PC-9 (cell line): Measurements from ENCODE around the gene EYA3. TPM values are rescaled to one million over a fixed set of nuclear protein-coding genes. Genes with fewer than 3 reads are reported as not detected.

Experiments used
- BruUV-seq: library from RNA; stranded (reverse); fragments of 400-500 nt; replicated peaks from 2 replicates; lab custom pipeline; 2021; lab: Mats Ljungman, UMichigan
- CTCF ChIA-PET: fragments of 300-600 bp; sonication (Branson Sonifier 250); formaldehyde crosslinking; loops from one replicate; lab custom pipeline; 2022; ENCODE audit warnings: antibody characterized with exemption; lab: Charles Lee
- POLR2A ChIA-PET: fragments of 300-600 bp; sonication (Branson Sonifier 250); formaldehyde crosslinking; loops from one replicate; lab custom pipeline; 2022; ENCODE audit warnings: antibody characterized with exemption; ENCODE audit not compliant: unreplicated experiment; lab: Charles Lee
- DNase-seq, 2 experiments: peaks; one replicate each; pipeline versions ENCODE4 v3.0.0 to v3.0.0-alpha.2; 2015 to 2022; ENCODE audit warnings: mixed read lengths in 1 of 2
- H2AFZ ChIP-seq: fragments of 200-600 bp; sonication (generic); 2 replicates; pipeline ENCODE4 v1.8.1; 2017; ENCODE audit warnings: antibody characterized with exemption
- H3F3A ChIP-seq: fragments of 200-600 bp; sonication (generic); 2 replicates; pipeline ENCODE4 v1.8.1; 2017; ENCODE audit warnings: antibody characterized with exemption, mild to moderate bottlenecking, low read depth; ENCODE audit not compliant: insufficient read depth
- H3K27ac ChIP-seq: fragments of 200-600 bp; sonication (generic); 2 replicates; pipeline ENCODE4 v1.6.1; 2016; ENCODE audit warnings: mixed run types
- H3K27me3 ChIP-seq: fragments of 200-600 bp; sonication (generic); 2 replicates; pipeline ENCODE4 v1.6.1; 2016; ENCODE audit warnings: low read depth, mixed run types; ENCODE audit not compliant: insufficient read depth
- H3K36me3 ChIP-seq: fragments of 200-600 bp; sonication (generic); 2 replicates; pipeline ENCODE4 v1.6.1; 2016; ENCODE audit warnings: low read depth, mixed run types
- H3K4me1 ChIP-seq: fragments of 200-600 bp; sonication (generic); replicated peaks from 2 replicates; pipeline ENCODE4 v1.6.1; 2016; ENCODE audit warnings: mixed run types; ENCODE audit not compliant: insufficient read depth
- H3K4me2 ChIP-seq: fragments of 200-600 bp; sonication (generic); 2 replicates; pipeline ENCODE4 v1.6.1; 2017; ENCODE audit warnings: mixed run types
- H3K4me3 ChIP-seq: fragments of 200-600 bp; sonication (generic); 2 replicates; pipeline ENCODE4 v1.6.1; 2016; ENCODE audit warnings: mixed run types
- H3K79me2 ChIP-seq: fragments of 200-600 bp; sonication (generic); 2 replicates; pipeline ENCODE4 v1.6.1; 2017; ENCODE audit warnings: low read depth, mixed run types
- H3K9me2 ChIP-seq: fragments of 200-600 bp; sonication (generic); 2 replicates; pipeline ENCODE4 v1.8.1; 2017; ENCODE audit warnings: mild to moderate bottlenecking; ENCODE audit not compliant: insufficient read depth
- H3K9me3 ChIP-seq: fragments of 200-600 bp; sonication (generic); 2 replicates; pipeline ENCODE4 v1.8.1; 2016; ENCODE audit warnings: low read depth; ENCODE audit not compliant: insufficient read depth
- H4K20me1 ChIP-seq: fragments of 200-600 bp; sonication (generic); 2 replicates; pipeline ENCODE4 v1.8.1; 2017; ENCODE audit not compliant: insufficient read depth
- EZH2 ChIP-seq: fragments of 200-600 bp; sonication (generic); IDR thresholded peaks from 2 replicates; pipeline ENCODE4 v1.8.0; 2017; ENCODE audit warnings: antibody characterized with exemption, low read depth
- intact Hi-C: fragments of 100-400 bp; cut with micrococcal nuclease; formaldehyde crosslinking; loops from one replicate; pipeline ENCODE4 v1.10.0; 2022; ENCODE audit not compliant: unreplicated experiment
- total RNA-seq: library from RNA; stranded (reverse); gene quantifications from 2 replicates; pipeline ENCODE4 v1.2.3, GENCODE V29; 2021
- TF ChIP-seq, protein P1 (sequence below): fragments of 200-600 bp; sonication (generic); conservative IDR thresholded peaks from 2 replicates; pipeline ENCODE4 v1.6.1; 2017; ENCODE audit warnings: mixed run types, antibody characterized with exemption, mild to moderate bottlenecking, moderate library complexity

EYA3 gene
- total RNA-seq, 1 experiment from 2014 or later, result 19.0 TPM

DNA sequence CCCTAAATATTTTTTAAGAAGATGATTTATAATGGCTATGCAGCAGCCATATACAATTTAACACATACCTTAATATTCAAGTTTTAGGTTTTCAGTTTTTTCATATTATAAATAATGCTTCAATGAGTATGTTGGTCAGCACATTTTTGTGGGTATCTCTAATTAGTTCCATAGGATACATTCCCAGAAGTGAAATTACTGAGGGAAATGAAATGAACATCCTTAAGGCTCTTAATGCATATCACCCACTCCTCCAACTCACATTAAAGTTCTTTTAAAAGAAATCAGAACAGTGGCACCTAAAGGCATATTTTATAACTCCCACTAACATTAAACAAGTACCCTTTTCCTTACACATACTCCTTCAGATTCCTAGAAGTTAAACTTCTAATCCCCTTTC, 56.1 kb downstream of the EYA3 start:
- H3K79me2 ChIP-seq, result no peaks in the 10 kb centered on the region
- TF ChIP-seq, protein P1, sequence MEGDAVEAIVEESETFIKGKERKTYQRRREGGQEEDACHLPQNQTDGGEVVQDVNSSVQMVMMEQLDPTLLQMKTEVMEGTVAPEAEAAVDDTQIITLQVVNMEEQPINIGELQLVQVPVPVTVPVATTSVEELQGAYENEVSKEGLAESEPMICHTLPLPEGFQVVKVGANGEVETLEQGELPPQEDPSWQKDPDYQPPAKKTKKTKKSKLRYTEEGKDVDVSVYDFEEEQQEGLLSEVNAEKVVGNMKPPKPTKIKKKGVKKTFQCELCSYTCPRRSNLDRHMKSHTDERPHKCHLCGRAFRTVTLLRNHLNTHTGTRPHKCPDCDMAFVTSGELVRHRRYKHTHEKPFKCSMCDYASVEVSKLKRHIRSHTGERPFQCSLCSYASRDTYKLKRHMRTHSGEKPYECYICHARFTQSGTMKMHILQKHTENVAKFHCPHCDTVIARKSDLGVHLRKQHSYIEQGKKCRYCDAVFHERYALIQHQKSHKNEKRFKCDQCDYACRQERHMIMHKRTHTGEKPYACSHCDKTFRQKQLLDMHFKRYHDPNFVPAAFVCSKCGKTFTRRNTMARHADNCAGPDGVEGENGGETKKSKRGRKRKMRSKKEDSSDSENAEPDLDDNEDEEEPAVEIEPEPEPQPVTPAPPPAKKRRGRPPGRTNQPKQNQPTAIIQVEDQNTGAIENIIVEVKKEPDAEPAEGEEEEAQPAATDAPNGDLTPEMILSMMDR, result no peak
- no peak for TF ChIP-seq EZH2
- ChIA-PET CTCF (no interaction called here), POLR2A (no interaction called here)
- H3K4me1 ChIP-seq, result no peaks in the 10 kb centered on the region
- H3K4me3 ChIP-seq, result no peak overlapping the region
- H3K9me3 ChIP-seq, result no peaks in the 10 kb centered on the region
- H3K27me3 ChIP-seq, result no peaks in the 10 kb centered on the region
- H3K4me2 ChIP-seq, result no peak overlapping the region
- H3K27ac ChIP-seq, result no peak overlapping the region
- DNase-seq, result no peak
- no TSS peak for BruUV-seq
- intact Hi-C loops, result no loop called here
- no peaks in the 10 kb centered on the region for H3K36me3 ChIP-seq
- no peaks in the 10 kb centered on the region; the same call in 1 of the 2 replicates for H3F3A ChIP-seq
- H4K20me1 ChIP-seq, result no peaks in the 10 kb centered on the region
- no peak overlapping the region for H2AFZ ChIP-seq
- H3K9me2 ChIP-seq, result no peaks in the 10 kb centered on the region

DNA sequence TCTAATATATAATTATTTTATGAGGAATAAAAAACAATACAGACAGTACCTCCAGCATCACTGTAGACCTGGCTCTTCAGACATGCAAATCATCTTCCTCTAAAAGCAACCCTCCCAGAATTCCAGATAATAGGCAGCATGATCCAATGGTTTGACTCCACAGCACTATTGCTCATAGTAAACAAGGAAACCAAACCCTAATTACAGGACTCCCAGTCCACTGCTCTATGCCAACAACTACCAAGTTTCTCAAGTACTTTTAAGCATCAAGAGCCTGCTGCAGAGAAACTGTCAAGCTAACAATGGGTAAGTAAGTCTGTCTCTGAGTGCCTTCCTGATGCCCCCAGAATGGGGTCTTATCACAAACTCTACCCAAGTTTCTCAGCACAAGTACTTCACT, 57.2 kb downstream of the EYA3 start:
- Histone ChIP-seq H4K20me1 (no peaks in the 10 kb centered on the region), H3K4me1 (no peaks in the 10 kb centered on the region), H3K27ac (no peak overlapping the region), H3K27me3 (no peaks in the 10 kb centered on the region), H3K4me3 (no peak overlapping the region), H3F3A (no peaks in the 10 kb centered on the region), H3K36me3 (no peaks in the 10 kb centered on the region), H3K4me2 (no peak overlapping the region), H3K79me2 (no peaks in the 10 kb centered on the region), H3K9me3 (no peaks in the 10 kb centered on the region), H3K9me2 (no peaks in the 10 kb centered on the region), H2AFZ (no peak overlapping the region)
- ChIA-PET POLR2A (no interaction called here), CTCF (no interaction called here)
- BruUV-seq, result no TSS peak
- DNase-seq, result no peak
- intact Hi-C loops, result no loop called here
- TF ChIP-seq, protein P1, result no peak

DNA sequence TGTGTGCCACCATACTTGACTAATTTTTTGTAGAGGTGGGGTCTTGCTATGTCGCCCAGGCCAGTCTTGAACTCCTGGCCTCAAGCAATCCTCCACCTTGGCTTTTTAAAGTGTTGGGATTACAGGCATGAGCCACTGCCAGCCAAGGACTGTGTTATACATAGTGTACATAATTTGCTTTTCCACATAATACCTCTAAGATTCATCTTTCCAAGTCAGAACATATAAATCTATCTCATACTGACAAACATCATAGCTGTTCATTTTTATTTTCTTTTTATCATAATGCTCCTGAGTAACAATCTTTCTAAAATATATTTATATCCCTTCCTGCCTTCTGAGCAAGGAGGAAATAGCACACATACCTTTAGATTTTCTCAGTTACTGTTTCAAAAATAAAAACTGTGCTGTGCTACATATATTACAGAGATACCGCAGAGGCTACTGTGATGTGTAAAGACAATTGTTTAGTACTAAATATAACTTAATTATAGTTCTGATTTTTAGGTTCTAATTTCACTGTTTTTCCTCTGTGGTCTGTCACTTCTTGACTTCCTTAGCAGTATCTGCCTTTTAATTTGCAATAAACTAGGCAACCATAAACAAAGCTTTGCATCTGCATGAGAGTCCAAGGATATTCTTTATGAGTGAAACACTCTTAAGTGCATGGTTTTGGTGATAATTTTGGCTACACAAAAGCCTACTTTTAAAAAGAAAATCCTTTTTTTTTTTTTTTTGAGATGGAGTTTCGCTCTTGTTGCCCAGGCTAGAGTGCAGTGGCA, 59.3 kb downstream of the EYA3 start:
- no peaks in the 10 kb centered on the region for H3K36me3 ChIP-seq

More for the DNA sequence above, 59.3 kb downstream of the EYA3 start:
- Histone ChIP-seq H4K20me1 (no peaks in the 10 kb centered on the region), H2AFZ (no peak overlapping the region), H3K79me2 (no peaks in the 10 kb centered on the region), H3K9me3 (no peaks in the 10 kb centered on the region), H3K9me2 (no peaks in the 10 kb centered on the region), H3K4me3 (no peak overlapping the region), H3K27ac (no peak overlapping the region), H3F3A (no peaks in the 10 kb centered on the region), H3K4me2 (no peak overlapping the region), H3K27me3 (no peaks in the 10 kb centered on the region), H3K4me1 (no peaks in the 10 kb centered on the region)
- TF ChIP-seq, protein P1, result no peak
- TF ChIP-seq EZH2, result no peak
- no peak for DNase-seq
- intact Hi-C loops, result no loop called here
- ChIA-PET CTCF (no interaction called here), POLR2A (interaction anchor here (0.7 kb wide), 1 partner anchor 210 kb away, joined by 3 read pairs; no protein-coding TSS in a partner anchor)
- no TSS peak for BruUV-seq
